DMS114 treated with DMSO at 0.1 percent for 48 hours (cell line): Measurements from ENCODE around the gene COPB2.

Source experiments
- DNase-seq: peaks from one replicate; lab custom pipeline; 2025; ENCODE audit not compliant: unreplicated experiment; lab: John Stamatoyannopoulos, UW

Gene COPB2

GRCh38 chr3:139309880-139310279 lies 79.6 kb downstream of the COPB2 start:
- no peak for DNase-seq

DNA sequence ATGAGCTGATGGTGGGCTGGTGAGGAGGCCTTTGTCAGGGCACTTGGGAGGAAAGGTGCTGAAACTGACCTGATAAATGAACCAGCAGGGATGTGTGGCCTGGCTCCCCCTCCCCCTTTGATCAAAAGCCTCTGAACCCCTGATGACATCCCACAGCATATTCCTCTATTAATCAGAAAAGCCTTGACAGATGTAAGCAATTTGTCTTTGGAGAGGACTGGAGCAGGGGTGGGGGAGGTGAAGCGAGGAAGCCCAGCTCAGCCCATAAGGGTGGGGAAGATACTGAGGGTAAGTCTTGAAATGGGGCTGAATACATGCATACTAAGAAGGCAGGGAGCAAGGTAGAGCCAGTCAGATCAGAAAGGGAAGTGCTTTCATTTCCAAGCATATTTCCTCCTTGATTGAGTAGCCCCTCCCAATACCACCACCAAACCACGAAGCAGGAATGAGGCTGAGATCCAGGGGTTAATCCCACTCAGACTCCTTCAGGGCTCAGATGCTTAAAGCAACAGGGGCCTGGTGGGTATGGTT lies 80.3 kb downstream of the COPB2 start:
- DNase-seq, result no peak

- no peak for DNase-seq
Measured at GRCh38 chr3:139308560-139308959, 80.9 kb downstream of the COPB2 start.

- no peak for DNase-seq
Measured at GRCh38 chr3:139307601-139308555, 81.6 kb downstream of the COPB2 start.
